WTC11 (cell line): ENCODE data around the gene WSCD2.

ENCODE experiments used
- CBFB ChIP-seq: sonication (generic); formaldehyde crosslinking; IDR thresholded peaks from 2 replicates; pipeline ENCODE4 v1.8.1; 2022; ENCODE audit warnings: mild to moderate bottlenecking, low read depth, missing genetic modification reagents
- CREM ChIP-seq: sonication (generic); formaldehyde crosslinking; IDR thresholded peaks from 2 replicates; pipeline ENCODE4 v1.8.1; 2022; ENCODE audit warnings: mild to moderate bottlenecking, missing genetic modification reagents, moderate library complexity
- E2F4 ChIP-seq: sonication (generic); formaldehyde crosslinking; IDR thresholded peaks from 2 replicates; pipeline ENCODE4 v1.8.1; 2022; ENCODE audit warnings: low read depth, mild to moderate bottlenecking, moderate library complexity, missing genetic modification reagents, borderline replicate concordance
- FOXP1 ChIP-seq: sonication (generic); formaldehyde crosslinking; IDR thresholded peaks from 2 replicates; pipeline ENCODE4 v1.8.0; 2022; ENCODE audit warnings: missing genetic modification reagents, mild to moderate bottlenecking, moderate library complexity, borderline replicate concordance
- IRF2 ChIP-seq: sonication (generic); formaldehyde crosslinking; IDR thresholded peaks from 2 replicates; pipeline ENCODE4 v1.8.0; 2022; ENCODE audit warnings: low read depth, missing genetic modification reagents, borderline replicate concordance
- MAX ChIP-seq: sonication (generic); formaldehyde crosslinking; IDR thresholded peaks from 2 replicates; pipeline ENCODE4 v1.8.0; 2022; ENCODE audit warnings: mild to moderate bottlenecking, missing genetic modification reagents
- RELA ChIP-seq: sonication (generic); formaldehyde crosslinking; IDR thresholded peaks from 2 replicates; pipeline ENCODE4 v1.8.1; 2022; ENCODE audit warnings: missing genetic modification reagents, mild to moderate bottlenecking, borderline replicate concordance
- SMAD3 ChIP-seq: sonication (generic); formaldehyde crosslinking; IDR thresholded peaks from 2 replicates; pipeline ENCODE4 v1.8.0; 2022; ENCODE audit warnings: missing genetic modification reagents, mild to moderate bottlenecking, borderline replicate concordance
- TCF7 ChIP-seq: sonication (generic); formaldehyde crosslinking; IDR thresholded peaks from 2 replicates; pipeline ENCODE4 v1.8.0; 2022; ENCODE audit warnings: mild to moderate bottlenecking, low read depth, missing genetic modification reagents, moderate library complexity
- TEAD1 ChIP-seq: sonication (generic); formaldehyde crosslinking; IDR thresholded peaks from 2 replicates; pipeline ENCODE4 v1.8.0; 2022; ENCODE audit warnings: mild to moderate bottlenecking, missing genetic modification reagents
- USF1 ChIP-seq: sonication (generic); formaldehyde crosslinking; IDR thresholded peaks from 2 replicates; pipeline ENCODE4 v1.8.0; 2022; ENCODE audit warnings: mild to moderate bottlenecking, missing genetic modification reagents
- USF2 ChIP-seq: sonication (generic); formaldehyde crosslinking; IDR thresholded peaks from 2 replicates; pipeline ENCODE4 v1.8.1; 2023; ENCODE audit warnings: mild to moderate bottlenecking, missing genetic modification reagents, moderate library complexity

GRCh38 chr12:108185002-108185401 lies 55.9 kb downstream of the WSCD2 start:
- TF ChIP-seq USF2 (CRISPR knock-in tag) (no peak), TEAD1 (CRISPR knock-in tag) (no peak), USF1 (no peak), FOXP1 (CRISPR knock-in tag) (no peak), IRF2 (CRISPR knock-in tag) (no peak), E2F4 (CRISPR knock-in tag) (no peak), SMAD3 (CRISPR knock-in tag) (no peak), TCF7 (no peak), RELA (CRISPR knock-in tag) (no peak), CBFB (CRISPR knock-in tag) (no peak), CREM (CRISPR knock-in tag) (no peak), MAX (CRISPR knock-in tag) (no peak)
